Ovary (tissue), 9 donors: ENCODE results near the gene ARHGEF19. TPM values are rescaled to one million over a fixed set of nuclear protein-coding genes. Genes with fewer than 3 reads are reported as not detected.

ENCODE experiments used
- DNase-seq, 5 donors: peaks; one replicate each; pipeline ENCODE4 v3.0.0-alpha.2; 2019 to 2020
- H3K27ac ChIP-seq, 2 donors: fragments of 200-600 bp; one replicate each; pipeline versions ENCODE4 v1.5.1 to v1.8.0; 2019 to 2022
- H3K27me3 ChIP-seq: fragments of 200-600 bp; one replicate; pipeline ENCODE4 v1.8.0; 2022
- H3K36me3 ChIP-seq: fragments of 200-600 bp; sonication (generic); one replicate; pipeline ENCODE4 v1.5.1; 2019
- H3K4me1 ChIP-seq: one replicate; pipeline ENCODE4 v1.8.1; 2013; ENCODE audit warnings: mild to moderate bottlenecking, moderate library complexity; ENCODE audit not compliant: insufficient read depth
- H3K4me3 ChIP-seq: fragments of 200-600 bp; sonication (generic); one replicate; pipeline ENCODE4 v1.5.1; 2017
- H3K9me3 ChIP-seq, 2 donors: fragments of 200-600 bp in 1 of 2; sonication (generic) in 1 of 2; one replicate each; pipeline versions ENCODE4 v1.5.1 to v1.8.1; 2013 to 2019; ENCODE audit warnings: mild to moderate bottlenecking in 1 of 2, moderate library complexity in 1 of 2
- CTCF ChIP-seq, 3 donors: fragments of 450-650 bp in 2 of 3; fragments of 200-600 bp in 1 of 3; IDR thresholded peaks; one replicate each; pipeline versions ENCODE4 v1.5.1 to v1.8.0; 2016 to 2022; ENCODE audit warnings: antibody characterized with exemption in 3 of 3, mild to moderate bottlenecking in 1 of 3
- EP300 ChIP-seq: sonication (generic); formaldehyde crosslinking; IDR thresholded peaks from one replicate; pipeline ENCODE4 v1.6.1; 2017; ENCODE audit warnings: antibody characterized with exemption
- POLR2A ChIP-seq: fragments of 450-650 bp; IDR thresholded peaks from one replicate; pipeline ENCODE4 v1.6.1; 2017; ENCODE audit warnings: antibody characterized with exemption, mild to moderate bottlenecking, moderate library complexity
- WGBS, 3 donors: extraction: QIAGEN DNeasy Blood & Tissue Kit in 1 of 3; methylation state at CpG; one replicate each; pipeline versions ENCODE4 v1.1.5 to v1.1.7; 2013 to 2017; 5-methylcytosine and 5-hydroxymethylcytosine counted together
- intact Hi-C, 4 donors: fragments of 100-400 bp; cut with DNase I; formaldehyde crosslinking; loops; one replicate each; pipeline versions ENCODE4 v1.11.0 to v1.15.1; 2022 to 2023
- polyA plus RNA-seq, 2 donors: library from polyadenylated mRNA; stranded (reverse); fragments of 200-250 nt in 1 of 2; fragments of 350-450 nt in 1 of 2; fragmentation: Illumina TruSeq in 1 of 2; extraction: RNeasy Lipid Tissue Mini Kit (QIAGEN cat#74804) in 1 of 2; gene quantifications; one replicate each; pipeline ENCODE4 v1.2.3, GENCODE V29; 2013 to 2014
- total RNA-seq, 7 donors: library from RNA; depleted of rRNA in 2 of 7; stranded (reverse); fragments of >200 nt in 2 of 7; fragmentation: NEBNext Ultra II Directional in 3 of 7; extraction: Animal tissue kit (Norgen Biotek cat#: 25700) in 3 of 7; gene quantifications; one replicate each; pipeline versions ENCODE4 v1.1.0 to v1.2.4, GENCODE V29; 2016 to 2023
- donor health status: DM: no; HTN: no; CAD: no; lungs with moderate emphysema.
- donor health status: DM: no; HTN: no; CAD: no.
- donor health status: Bipolar disorder and iron deficiency.
- donor health status: DM: yes; HTN: yes; CAD: no.
- donor health status: DM: no; HTN: no; CAD: no.
- donor health status: DM: yes; HTN: yes; CAD: no.

The ARHGEF19 gene
- total and polyA plus RNA-seq, 9 donors = 2.3 to 30.4 (median 14.6) TPM

- intact Hi-C loops = loop anchor here (1.0 to 5.0 kb wide), 3 partner anchors 36 to 109 kb away; no protein-coding TSS in a partner anchor
- no peak overlapping the region for H3K27ac ChIP-seq
Observed at GRCh38 chr1:16187748-16188401, 24.6 kb downstream of the ARHGEF19 start.

GRCh38 chr1:16186655-16187235 lies 25.7 kb downstream of the ARHGEF19 start:
- WGBS, 3 donors = 88 to 94% (median 88%) methylated on average over 9 of the region's 9 CpGs
- H3K27ac ChIP-seq = no peak overlapping the region

More at GRCh38 chr1:16187748-16188401, 24.6 kb downstream of the ARHGEF19 start:
- Histone ChIP-seq H3K27me3 (no peaks in the 10 kb centered on the region), H3K36me3 (no peaks in the 10 kb centered on the region), H3K4me1 (peaks cover 5% of the 10 kb centered on the region), H3K9me3 (no peaks in the 10 kb centered on the region), H3K4me3 (no peak overlapping the region)
- TF ChIP-seq POLR2A (peak; percentile 22), EP300 (no peak), CTCF (IDR thresholded peaks at IDR 0.05) (peak; percentile 90 to 99 (median 98))
- peak; percentile 80 to 89 (median 84) for DNase-seq
- 21 to 25% (median 24%) methylated on average over 15 of the region's 15 CpGs for WGBS, 3 donors

GRCh38 chr1:16184557-16185303 lies 27.7 kb downstream of the ARHGEF19 start:
- H3K9me3 ChIP-seq = no peaks in the 10 kb centered on the region
- TF ChIP-seq POLR2A (no peak), CTCF (IDR thresholded peaks at IDR 0.05) (no peak), EP300 (no peak)
- no peak overlapping the region for H3K4me3 ChIP-seq
- H3K27me3 ChIP-seq = no peaks in the 10 kb centered on the region
- DNase-seq = no peak
- 94 to 97% (median 95%) methylated on average over 9 to 10 of the region's 10 CpGs for WGBS, 3 donors
- H3K36me3 ChIP-seq = no peaks in the 10 kb centered on the region
- intact Hi-C loops = loop anchor here in 2 of 4 donors (2.0 to 5.0 kb wide), 3 partner anchors 32 to 172 kb away; no protein-coding TSS in a partner anchor
- H3K27ac ChIP-seq = peak overlapping the region in 1 of 2 donors; percentile 38
- H3K4me1 ChIP-seq = peaks cover 16% of the 10 kb centered on the region

More at GRCh38 chr1:16186655-16187235, 25.7 kb downstream of the ARHGEF19 start:
- TF ChIP-seq POLR2A (no peak), EP300 (no peak), CTCF (IDR thresholded peaks at IDR 0.05) (no peak)
- H3K4me3 ChIP-seq = no peak overlapping the region
- H3K4me1 ChIP-seq = peaks cover 8% of the 10 kb centered on the region
- H3K36me3 ChIP-seq = no peaks in the 10 kb centered on the region
- DNase-seq = no peak
- no peaks in the 10 kb centered on the region for H3K9me3 ChIP-seq
- H3K27me3 ChIP-seq = no peaks in the 10 kb centered on the region
- intact Hi-C loops = loop anchor here in 1 of 4 donors (5.0 kb wide), 1 partner anchor 34 kb away; no protein-coding TSS in a partner anchor

GRCh38 chr1:16183765-16184556 lies 28.5 kb downstream of the ARHGEF19 start:
- Histone ChIP-seq H3K9me3 (no peaks in the 10 kb centered on the region), H3K4me3 (no peak overlapping the region), H3K36me3 (no peaks in the 10 kb centered on the region), H3K27ac (no peak overlapping the region), H3K27me3 (no peaks in the 10 kb centered on the region), H3K4me1 (peaks cover 16% of the 10 kb centered on the region)
- peak in 1 of 5 donors; percentile 40 for DNase-seq
- 90% methylated on average over 19 of the region's 19 CpGs for WGBS, 3 donors
- no peak for TF ChIP-seq POLR2A
- TF ChIP-seq CTCF (IDR thresholded peaks at IDR 0.05) = no peak
- TF ChIP-seq EP300 = no peak
- intact Hi-C loops = loop anchor here in 2 of 4 donors (2.0 to 5.0 kb wide), 2 partner anchors 101 to 172 kb away; no protein-coding TSS in a partner anchor
